NCI-H510A (cell line): Measurements from ENCODE around the gene MUSK.
"Not testable (repeated sequence)": the region's sequence is repeated elsewhere in the genome, so short reads cannot be mapped to it uniquely, and the experiment has no call there.

Experiments used
- DNase-seq: peaks from one replicate; lab custom pipeline; 2025; lab: John Stamatoyannopoulos, UW

The MUSK gene

GRCh38 chr9:110763568-110763967 is 95.0 kb downstream of the MUSK start:
- no peak for DNase-seq

DNA sequence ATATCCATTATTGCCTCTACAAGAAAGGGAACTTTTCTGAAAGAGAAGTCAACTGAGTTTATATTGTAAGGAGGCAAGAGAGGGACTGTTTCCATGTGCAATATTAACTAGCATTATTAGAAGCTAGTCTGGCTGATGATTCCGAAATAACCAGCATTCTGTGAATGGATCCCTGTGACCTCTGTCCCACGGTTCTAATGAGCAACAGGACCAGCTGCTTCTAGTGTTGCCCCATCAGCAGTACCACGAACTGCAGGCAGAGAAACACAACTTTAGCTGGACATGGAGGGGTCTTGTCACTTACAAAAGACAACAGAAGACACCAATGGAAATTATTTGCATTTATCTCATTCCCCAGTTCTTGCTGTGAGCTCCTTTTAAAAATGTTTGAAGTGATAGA is 95.4 kb downstream of the MUSK start:
- DNase-seq, result no peak

- no peak for DNase-seq
Measured at GRCh38 chr9:110765926-110766325, 97.3 kb downstream of the MUSK start.

DNA sequence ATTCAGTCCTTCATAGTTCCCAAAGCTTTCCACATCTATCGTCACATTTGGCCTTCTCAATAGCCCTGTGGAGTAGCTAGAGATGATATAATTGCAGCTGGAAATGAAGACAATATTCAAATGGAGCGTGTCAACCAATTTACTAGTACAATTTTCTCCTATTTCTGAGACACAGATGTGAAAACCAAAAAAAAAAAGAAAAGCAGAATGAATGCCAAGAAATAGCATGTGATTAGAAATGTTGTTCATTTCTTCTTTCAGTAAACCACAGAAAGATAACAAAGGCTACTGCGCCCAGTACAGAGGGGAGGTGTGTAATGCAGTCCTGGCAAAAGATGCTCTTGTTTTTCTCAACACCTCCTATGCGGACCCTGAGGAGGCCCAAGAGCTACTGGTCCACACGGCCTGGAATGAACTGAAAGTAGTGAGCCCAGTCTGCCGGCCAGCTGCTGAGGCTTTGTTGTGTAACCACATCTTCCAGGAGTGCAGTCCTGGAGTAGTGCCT is 99.0 kb downstream of the MUSK start:
- no peak for DNase-seq

GRCh38 chr9:110768886-110769285 is 100.3 kb downstream of the MUSK start:
- no peak for DNase-seq

DNA sequence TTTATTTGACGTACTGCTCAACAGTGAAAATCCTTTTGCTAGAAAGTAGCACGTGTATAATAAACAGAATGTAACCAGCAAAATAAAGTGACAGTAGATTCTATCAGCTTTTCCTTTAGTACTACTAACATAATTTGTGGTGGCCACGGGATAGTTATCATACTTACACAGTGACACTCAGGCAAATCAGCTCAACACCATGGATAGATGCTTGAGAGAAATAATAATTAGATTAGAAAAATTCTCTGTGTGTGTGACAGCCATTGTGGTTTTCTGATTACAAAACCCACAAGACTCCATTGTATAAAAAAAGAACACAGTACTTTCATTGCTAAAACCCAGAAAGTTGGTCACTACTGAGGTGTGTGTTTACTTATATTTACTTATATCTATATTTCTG is 101.1 kb downstream of the MUSK start:
- no peak for DNase-seq

GRCh38 chr9:110775724-110776123 is 107.1 kb downstream of the MUSK start:
- no peak for DNase-seq

DNA sequence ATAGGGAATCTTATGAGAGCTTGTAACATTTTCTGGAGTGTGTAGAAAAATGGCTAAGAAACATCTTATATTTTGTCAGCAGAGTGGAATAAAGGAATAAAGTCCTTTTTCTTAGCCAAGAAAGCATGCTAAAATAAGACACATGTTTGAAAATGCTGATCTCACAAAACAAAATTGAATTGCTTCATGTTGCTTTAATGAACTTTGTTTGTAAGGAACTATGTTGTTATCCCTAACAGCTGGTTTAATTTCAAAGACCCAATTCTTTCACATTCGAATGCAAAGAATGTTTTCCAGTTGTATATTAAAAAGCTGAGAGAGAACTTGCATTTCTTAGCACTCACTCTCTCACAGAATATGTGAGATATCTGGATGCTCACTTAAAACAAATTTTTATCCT is 107.6 kb downstream of the MUSK start:
- DNase-seq, result no peak

- no peak for DNase-seq
Measured at GRCh38 chr9:110777196-110777875, 108.7 kb downstream of the MUSK start.

- DNase-seq, result no peak
Measured at GRCh38 chr9:110777876-110778215, 109.3 kb downstream of the MUSK start.

- DNase-seq, result no peak
Measured at GRCh38 chr9:110782701-110783100, 114.1 kb downstream of the MUSK start.

GRCh38 chr9:110784309-110784708 is 115.7 kb downstream of the MUSK start:
- DNase-seq, result no peak

- no peak for DNase-seq
Measured at GRCh38 chr9:110785166-110785565, 116.6 kb downstream of the MUSK start.

DNA sequence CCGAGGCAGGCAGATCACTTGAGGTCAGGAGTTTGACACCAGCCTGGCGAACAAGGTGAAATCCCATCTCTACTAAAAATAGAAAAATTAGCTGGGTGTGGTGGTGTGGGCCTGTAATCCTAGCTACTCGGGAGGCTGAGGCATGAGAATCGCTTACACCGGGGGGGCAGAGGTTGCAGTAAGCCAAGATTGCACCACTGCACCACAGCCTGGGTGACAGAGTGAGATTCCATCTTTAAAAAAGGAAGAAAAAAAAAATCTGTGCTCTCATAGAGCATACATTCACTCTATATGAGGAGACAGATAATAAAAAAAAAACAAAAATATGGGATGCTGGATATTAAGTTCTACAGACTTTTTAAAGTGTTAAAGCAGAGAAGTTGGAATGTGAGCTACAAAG is 119.8 kb downstream of the MUSK start:
- DNase-seq, result not testable (repeated sequence)

- no peak for DNase-seq
Measured at GRCh38 chr9:110788871-110789270, 120.3 kb downstream of the MUSK start.

DNA sequence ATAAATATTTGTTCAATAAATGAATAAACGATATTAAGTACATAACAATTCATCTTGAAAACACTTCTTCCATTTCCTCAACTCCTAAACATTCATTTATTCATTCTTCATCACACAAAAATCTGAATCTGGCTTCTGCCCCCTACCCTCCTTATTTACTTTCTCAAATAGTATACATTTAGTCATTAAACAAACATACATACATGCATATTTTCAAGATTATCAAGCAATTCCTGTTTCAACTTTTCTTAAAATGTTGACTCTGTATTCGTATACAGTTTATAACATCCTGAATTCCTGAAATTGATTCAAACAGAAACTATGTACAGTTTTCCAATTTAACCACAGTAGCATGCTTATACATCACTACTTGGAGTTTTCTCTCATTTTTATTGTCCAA is 129.0 kb downstream of the MUSK start:
- DNase-seq, result no peak

- no peak for DNase-seq
Measured at GRCh38 chr9:110799396-110799795, 130.8 kb downstream of the MUSK start.

DNA sequence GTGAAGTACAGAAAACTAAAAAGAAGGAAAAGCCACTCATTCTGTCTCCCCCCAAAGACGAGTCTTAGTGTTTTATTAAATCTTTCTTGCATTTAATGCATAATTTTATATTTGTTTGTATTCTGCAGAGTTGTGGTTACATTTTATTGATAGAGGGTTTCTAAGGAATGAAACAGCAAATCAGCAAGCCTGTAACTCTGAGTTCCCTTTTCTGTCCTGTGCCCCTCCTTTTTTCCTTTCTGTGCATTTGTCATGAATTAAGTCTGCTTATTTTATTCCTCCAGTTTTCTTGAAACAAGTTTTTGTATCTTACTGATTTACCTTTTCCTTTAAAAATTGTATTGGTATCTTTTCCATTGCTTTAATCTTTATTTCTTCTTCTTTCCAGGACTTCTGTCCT is 132.8 kb downstream of the MUSK start:
- DNase-seq, result no peak

- DNase-seq, result no peak
Measured at GRCh38 chr9:110802416-110803035, 133.9 kb downstream of the MUSK start.

GRCh38 chr9:110807956-110808598 is 139.5 kb downstream of the MUSK start:
- no peak for DNase-seq

DNA sequence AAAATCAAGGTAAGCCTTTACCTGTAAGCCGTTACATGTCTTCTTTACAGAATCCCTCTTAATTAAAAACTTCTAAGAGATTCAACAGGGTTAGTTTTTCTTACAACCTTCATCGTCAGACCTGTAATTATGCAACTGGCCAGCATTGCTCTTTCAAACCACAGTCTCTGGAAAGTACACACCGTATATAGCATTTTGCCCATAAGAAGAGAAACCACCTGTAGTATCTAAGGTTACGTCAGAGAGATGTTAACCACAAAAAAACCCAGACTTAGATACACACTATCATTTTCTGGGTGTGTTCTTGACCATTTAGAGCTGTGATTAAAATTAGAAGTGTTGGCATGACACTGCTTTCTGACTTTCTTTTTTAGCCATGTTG is 140.0 kb downstream of the MUSK start:
- DNase-seq, result no peak

- no peak for DNase-seq
Measured at GRCh38 chr9:110809038-110809595, 140.5 kb downstream of the MUSK start.
